HepG2 (cell line): Measurements from ENCODE around the gene CDX1. TPM values are rescaled to one million over a fixed set of nuclear protein-coding genes. Genes with fewer than 3 reads are reported as not detected.

Experiments
- ARID2 ChIP-seq: sonication (generic); formaldehyde crosslinking; IDR thresholded peaks from 2 replicates; pipeline ENCODE4 v1.8.1; 2022; ENCODE audit warnings: mild to moderate bottlenecking, missing genetic modification reagents, borderline replicate concordance
- DR1 ChIP-seq: sonication (generic); formaldehyde crosslinking; IDR thresholded peaks from 2 replicates; pipeline ENCODE4 v1.8.0; 2021; ENCODE audit warnings: mild to moderate bottlenecking, missing genetic modification reagents, inconsistent platforms
- FOXC1 ChIP-seq: sonication (generic); formaldehyde crosslinking; IDR thresholded peaks from 2 replicates; pipeline ENCODE4 v1.8.0; 2022; ENCODE audit warnings: mild to moderate bottlenecking, missing genetic modification reagents, borderline replicate concordance
- GLI4 ChIP-seq: sonication (generic); formaldehyde crosslinking; IDR thresholded peaks from 2 replicates; pipeline ENCODE4 v1.5.1; 2020; ENCODE audit warnings: missing genetic modification reagents, mild to moderate bottlenecking, moderate library complexity, borderline replicate concordance
- GPN1 ChIP-seq: sonication (generic); formaldehyde crosslinking; IDR thresholded peaks from 2 replicates; pipeline ENCODE4 v1.5.1; 2020; ENCODE audit warnings: missing genetic modification reagents, borderline replicate concordance
- KDM2A ChIP-seq: sonication (generic); formaldehyde crosslinking; IDR thresholded peaks from 2 replicates; pipeline ENCODE4 v1.4.0; 2020; ENCODE audit warnings: low read depth, missing genetic modification reagents, borderline replicate concordance
- MBD4 ChIP-seq: IDR thresholded peaks from 2 replicates; pipeline ENCODE4 v1.6.1; 2012; ENCODE audit warnings: low read length, inconsistent platforms, borderline replicate concordance
- MED8 ChIP-seq: sonication (generic); formaldehyde crosslinking; IDR thresholded peaks from 2 replicates; pipeline ENCODE4 v1.8.1; 2023; ENCODE audit warnings: mild to moderate bottlenecking, missing genetic modification reagents; ENCODE audit not compliant: insufficient replicate concordance
- POLR2AphosphoS2 ChIP-seq: IDR thresholded peaks from 2 replicates; pipeline ENCODE4 v1.6.1; 2011; ENCODE audit warnings: low read depth, low read length, improper control_type of control experiment
- SRF ChIP-seq: IDR thresholded peaks from 2 replicates; pipeline ENCODE4 v1.6.1; 2011; ENCODE audit warnings: mild to moderate bottlenecking, low read depth, low read length, moderate library complexity
- TGIF2 ChIP-seq: IDR thresholded peaks from 2 replicates; pipeline ENCODE4 v1.6.1; 2016; ENCODE audit warnings: control low read depth, missing compliant biosample characterization
- ZBTB21 ChIP-seq: sonication (generic); formaldehyde crosslinking; IDR thresholded peaks from 2 replicates; pipeline ENCODE4 v1.4.0; 2020; ENCODE audit warnings: missing genetic modification reagents
- ZNF20 ChIP-seq: sonication (generic); formaldehyde crosslinking; IDR thresholded peaks from 2 replicates; pipeline ENCODE4 v1.4.0; 2020; ENCODE audit warnings: mild to moderate bottlenecking, moderate library complexity, missing genetic modification reagents
- ZNF234 ChIP-seq: sonication (generic); formaldehyde crosslinking; conservative IDR thresholded peaks from 2 replicates; pipeline ENCODE4 v1.5.1; 2020; ENCODE audit warnings: mild to moderate bottlenecking, missing genetic modification reagents
- ZNF264 ChIP-seq: sonication (generic); formaldehyde crosslinking; IDR thresholded peaks from 2 replicates; pipeline ENCODE4 v1.4.0; 2020; ENCODE audit warnings: missing genetic modification reagents
- ZNF335 ChIP-seq: sonication (generic); formaldehyde crosslinking; IDR thresholded peaks from 2 replicates; pipeline ENCODE4 v1.4.0; 2020; ENCODE audit warnings: missing genetic modification reagents
- ZNF44 ChIP-seq: sonication (generic); formaldehyde crosslinking; IDR thresholded peaks from 2 replicates; pipeline ENCODE4 v1.5.1; 2020; ENCODE audit warnings: mild to moderate bottlenecking, missing genetic modification reagents
- ZNF468 ChIP-seq: sonication (generic); formaldehyde crosslinking; IDR thresholded peaks from 2 replicates; pipeline ENCODE4 v1.8.0; 2022; ENCODE audit warnings: mild to moderate bottlenecking, moderate library complexity, missing genetic modification reagents
- ZNF556 ChIP-seq: sonication (generic); formaldehyde crosslinking; IDR thresholded peaks from 2 replicates; pipeline ENCODE4 v1.4.0; 2020; ENCODE audit warnings: mild to moderate bottlenecking, missing genetic modification reagents, borderline replicate concordance
- ZNF558 ChIP-seq: sonication (generic); formaldehyde crosslinking; IDR thresholded peaks from 2 replicates; pipeline ENCODE4 v1.9.0; 2022; ENCODE audit warnings: mild to moderate bottlenecking, missing genetic modification reagents, borderline replicate concordance
- ZNF562 ChIP-seq: sonication (generic); formaldehyde crosslinking; IDR thresholded peaks from 2 replicates; pipeline ENCODE4 v1.8.0; 2022; ENCODE audit warnings: missing genetic modification reagents, borderline replicate concordance
- ZNF672 ChIP-seq: sonication (generic); formaldehyde crosslinking; IDR thresholded peaks from 2 replicates; pipeline ENCODE4 v1.8.1; 2022; ENCODE audit warnings: missing genetic modification reagents
- ZNF761 ChIP-seq: sonication (generic); formaldehyde crosslinking; conservative IDR thresholded peaks from 2 replicates; pipeline ENCODE4 v1.4.0; 2020; ENCODE audit warnings: mild to moderate bottlenecking, missing genetic modification reagents
- ZSCAN20 ChIP-seq: sonication (generic); formaldehyde crosslinking; IDR thresholded peaks from 2 replicates; pipeline ENCODE4 v1.4.0; 2020; ENCODE audit warnings: missing genetic modification reagents, mild to moderate bottlenecking, borderline replicate concordance
- ZXDC ChIP-seq: sonication (generic); formaldehyde crosslinking; IDR thresholded peaks from 2 replicates; pipeline ENCODE4 v1.5.0; 2020; ENCODE audit warnings: mild to moderate bottlenecking, missing genetic modification reagents
- polyA plus RNA-seq, 8 experiments: library from polyadenylated mRNA; depleted of rRNA in 3 of 8; stranded (reverse) in 7 of 8; unstranded in 1 of 8; fragments of >200 nt; fragmentation: Illumina TruSeq in 4 of 8; extraction: Trizol in 4 of 8; gene quantifications; 2 replicates each; pipeline versions ENCODE4 v1.2.1 to v1.2.3, GENCODE V29; 2011 to 2016; ENCODE audit warnings: low read depth in 4 of 8, missing spikeins in 1 of 8, mixed read lengths in 1 of 8; ENCODE audit not compliant: insufficient read depth in 1 of 8
- total RNA-seq, 5 experiments: library from RNA; depleted of rRNA; stranded (reverse); fragments of >200 nt; fragmentation: Illumina TruSeq; extraction: Trizol; gene quantifications; 2 replicates each; pipeline ENCODE4 v1.2.3, GENCODE V29; 2016; ENCODE audit warnings: low read depth in 1 of 5
- TF ChIP-seq, protein P1 (sequence below): sonication (generic); formaldehyde crosslinking; IDR thresholded peaks from 2 replicates; pipeline ENCODE4 v1.4.0; 2020; ENCODE audit warnings: missing genetic modification reagents; ENCODE audit errors: not compliant biosample characterization
- TF ChIP-seq, protein P2 (sequence below): sonication (generic); formaldehyde crosslinking; IDR thresholded peaks from 2 replicates; pipeline ENCODE4 v1.5.0; 2020; ENCODE audit warnings: missing genetic modification reagents

The CDX1 gene
- total and polyA plus RNA-seq, 2 of the 13 experiments (the other 11 are each of a cell fraction or from before 2014, with no cell fraction given), result not detected

DNA sequence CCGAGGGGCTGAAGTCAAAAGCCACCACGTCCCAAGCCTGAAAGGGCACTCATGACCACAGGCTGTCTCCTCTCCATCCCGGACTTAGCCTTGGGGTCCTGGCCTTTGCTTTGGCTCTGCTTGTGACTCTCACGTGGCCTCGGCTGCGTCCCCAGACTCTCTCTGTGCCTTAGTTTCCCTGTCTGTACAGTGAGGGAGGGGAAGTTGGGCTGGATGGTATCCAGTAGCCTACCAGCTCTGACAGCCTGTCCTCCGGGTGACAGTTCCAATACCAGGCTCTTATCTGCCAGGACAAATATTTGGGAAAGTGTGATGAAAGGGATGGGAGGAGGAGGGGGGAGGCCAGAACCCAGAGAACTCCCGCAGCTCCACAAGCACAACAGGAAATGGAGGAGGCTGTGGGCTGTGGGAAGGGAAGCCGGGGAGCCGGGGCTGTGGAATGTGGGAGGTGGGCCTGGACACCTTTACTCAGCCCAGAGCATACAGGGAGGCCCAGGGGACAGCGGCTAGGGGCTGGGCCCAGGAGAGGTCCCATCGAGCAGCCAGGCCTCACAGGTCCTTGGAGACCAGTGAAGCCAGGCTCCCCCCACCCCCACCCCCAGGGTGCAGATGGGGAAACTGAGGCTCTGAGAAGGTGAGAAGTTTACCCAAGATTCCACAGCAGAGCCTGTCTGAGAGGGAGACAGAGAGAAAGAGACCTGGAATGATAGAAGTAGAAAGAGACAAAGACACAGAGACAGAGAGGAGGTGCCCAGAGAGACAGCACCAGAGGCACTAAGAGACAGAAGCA, 29.2 kb upstream of the CDX1 start (continued):
- no peak for TF ChIP-seq SRF
- TF ChIP-seq ZBTB21, result no peak; the same call in 1 of the 2 replicates
- peak; percentile 74 for TF ChIP-seq TGIF2
- TF ChIP-seq FOXC1, result no peak
- peak; percentile 44; the same call in 1 of the 2 replicates for TF ChIP-seq KDM2A
- TF ChIP-seq ARID2 (CRISPR knock-in tag), result no peak; the same call in 1 of the 2 replicates
- peak; percentile 85 for TF ChIP-seq ZNF761
- TF ChIP-seq ZNF234 (CRISPR knock-in tag), result no peak
- no peak for TF ChIP-seq ZSCAN20 (CRISPR knock-in tag)
- TF ChIP-seq, protein P1, sequence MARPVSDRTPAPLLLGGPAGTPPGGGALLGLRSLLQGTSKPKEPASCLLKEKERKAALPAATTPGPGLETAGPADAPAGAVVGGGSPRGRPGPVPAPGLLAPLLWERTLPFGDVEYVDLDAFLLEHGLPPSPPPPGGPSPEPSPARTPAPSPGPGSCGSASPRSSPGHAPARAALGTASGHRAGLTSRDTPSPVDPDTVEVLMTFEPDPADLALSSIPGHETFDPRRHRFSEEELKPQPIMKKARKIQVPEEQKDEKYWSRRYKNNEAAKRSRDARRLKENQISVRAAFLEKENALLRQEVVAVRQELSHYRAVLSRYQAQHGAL (CRISPR knock-in tag), result no peak
- peak; percentile 41; the same call in 1 of the 2 replicates for TF ChIP-seq ZNF558 (CRISPR knock-in tag)
- TF ChIP-seq, protein P2, sequence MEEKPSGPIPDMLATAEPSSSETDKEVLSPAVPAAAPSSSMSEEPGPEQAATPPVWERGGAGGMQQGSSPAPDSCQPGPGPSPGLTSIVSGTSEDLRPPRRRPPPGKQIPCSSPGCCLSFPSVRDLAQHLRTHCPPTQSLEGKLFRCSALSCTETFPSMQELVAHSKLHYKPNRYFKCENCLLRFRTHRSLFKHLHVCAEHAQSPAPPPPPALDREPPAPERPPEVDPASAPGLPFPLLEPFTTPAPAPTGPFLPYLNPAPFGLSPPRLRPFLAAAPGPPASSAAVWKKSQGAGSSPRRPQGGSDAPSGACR (CRISPR knock-in tag), result 0 out of 2 replicates have a peak, but pooled peaks have one; percentile 83
- TF ChIP-seq ZXDC, result peak; percentile 58; the same call in 1 of the 2 replicates
- peak; percentile 80; the same call in 1 of the 2 replicates for TF ChIP-seq ZNF264 (CRISPR knock-in tag)
- TF ChIP-seq ZNF335 (CRISPR knock-in tag), result peak; percentile 58
- TF ChIP-seq POLR2AphosphoS2, result no peak
- no peak for TF ChIP-seq ZNF672
- TF ChIP-seq GPN1 (CRISPR knock-in tag), result no peak
- TF ChIP-seq ZNF20 (CRISPR knock-in tag), result no peak
- no peak for TF ChIP-seq MED8 (CRISPR knock-in tag)
- TF ChIP-seq GLI4, result no peak
- TF ChIP-seq ZNF562 (CRISPR knock-in tag), result no peak
- TF ChIP-seq MBD4, result no peak
- no peak; the same call in 1 of the 2 replicates for TF ChIP-seq DR1 (CRISPR knock-in tag)
- peak; percentile 79; the same call in 1 of the 2 replicates for TF ChIP-seq ZNF556
- TF ChIP-seq ZNF468, result peak; percentile 68; the same call in 1 of the 2 replicates
- peak; percentile 33; the same call in 1 of the 2 replicates for TF ChIP-seq ZNF44 (CRISPR knock-in tag)
